ENCODE data around the gene SNAI3.

- TF ChIP-seq, protein P1, sequence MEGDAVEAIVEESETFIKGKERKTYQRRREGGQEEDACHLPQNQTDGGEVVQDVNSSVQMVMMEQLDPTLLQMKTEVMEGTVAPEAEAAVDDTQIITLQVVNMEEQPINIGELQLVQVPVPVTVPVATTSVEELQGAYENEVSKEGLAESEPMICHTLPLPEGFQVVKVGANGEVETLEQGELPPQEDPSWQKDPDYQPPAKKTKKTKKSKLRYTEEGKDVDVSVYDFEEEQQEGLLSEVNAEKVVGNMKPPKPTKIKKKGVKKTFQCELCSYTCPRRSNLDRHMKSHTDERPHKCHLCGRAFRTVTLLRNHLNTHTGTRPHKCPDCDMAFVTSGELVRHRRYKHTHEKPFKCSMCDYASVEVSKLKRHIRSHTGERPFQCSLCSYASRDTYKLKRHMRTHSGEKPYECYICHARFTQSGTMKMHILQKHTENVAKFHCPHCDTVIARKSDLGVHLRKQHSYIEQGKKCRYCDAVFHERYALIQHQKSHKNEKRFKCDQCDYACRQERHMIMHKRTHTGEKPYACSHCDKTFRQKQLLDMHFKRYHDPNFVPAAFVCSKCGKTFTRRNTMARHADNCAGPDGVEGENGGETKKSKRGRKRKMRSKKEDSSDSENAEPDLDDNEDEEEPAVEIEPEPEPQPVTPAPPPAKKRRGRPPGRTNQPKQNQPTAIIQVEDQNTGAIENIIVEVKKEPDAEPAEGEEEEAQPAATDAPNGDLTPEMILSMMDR (IDR thresholded peaks at IDR 0.05): no peak
- TF ChIP-seq POLR2A (IDR thresholded peaks at IDR 0.05): no peak
Measured at GRCh38 chr16:88732172-88732960, 46.1 kb upstream of the SNAI3 start.

Measured in uterus (tissue), 2 donors.